C1 segment of cervical spinal cord (tissue), 14 donors: ENCODE results near the gene GRM8.
"Not testable (repeated sequence)": the region's sequence is repeated elsewhere in the genome, so short reads cannot be mapped to it uniquely, and the experiment has no call there.

Experiments
- DNase-seq, 14 donors: peaks; one replicate each; lab custom pipeline; 2025; lab: John Stamatoyannopoulos, UW

Gene GRM8

DNA sequence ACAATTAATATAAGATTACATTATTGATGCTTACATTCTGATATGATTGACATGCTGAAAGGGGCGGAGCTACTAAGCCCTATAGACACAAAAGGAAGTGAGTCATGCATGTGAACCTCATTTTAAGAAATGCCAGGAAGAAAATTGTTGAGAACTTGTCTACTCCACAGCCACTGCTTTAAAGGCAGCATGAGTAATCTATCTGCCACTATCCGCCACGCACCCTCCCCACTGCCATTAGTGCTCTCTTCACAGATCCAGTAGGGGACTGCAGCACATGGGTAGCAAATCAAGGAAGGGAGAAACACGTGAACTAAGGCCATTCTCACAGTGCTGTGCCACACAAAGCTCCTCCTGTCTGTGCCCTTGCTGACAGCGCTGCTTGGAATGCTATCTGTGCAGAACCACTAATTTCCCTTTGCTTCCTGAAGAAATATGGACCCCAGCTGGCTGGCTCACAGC is 524.8 kb downstream of the GRM8 start:
- DNase-seq = no peak

DNA sequence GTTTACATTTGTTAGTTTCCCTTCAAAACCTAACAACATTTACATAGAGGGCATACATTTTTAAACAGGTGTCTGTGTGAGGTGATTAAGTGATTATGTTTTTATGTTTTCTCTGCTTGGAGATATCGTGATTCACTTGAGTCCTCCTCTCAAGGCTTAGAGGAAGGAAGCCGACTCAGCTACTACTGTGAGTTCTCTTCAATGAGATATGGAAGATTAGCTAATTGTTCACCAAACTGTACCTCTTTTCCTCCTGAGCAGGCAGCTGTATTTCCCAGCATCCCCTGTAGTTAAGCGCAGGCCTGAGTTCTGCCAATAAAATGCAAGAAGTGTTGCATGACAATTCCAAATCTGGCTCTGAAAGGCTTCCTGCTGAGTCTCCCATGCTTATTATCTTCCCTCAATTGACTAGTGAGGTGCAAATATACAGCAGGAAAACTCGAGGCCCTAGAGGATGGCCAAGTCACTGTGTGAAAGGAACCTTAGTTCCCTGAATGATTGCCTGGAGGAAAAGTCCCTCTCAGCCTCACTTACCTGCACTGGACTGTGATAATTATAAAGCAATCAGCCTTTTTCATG is 528.7 kb downstream of the GRM8 start:
- no peak for DNase-seq

DNA sequence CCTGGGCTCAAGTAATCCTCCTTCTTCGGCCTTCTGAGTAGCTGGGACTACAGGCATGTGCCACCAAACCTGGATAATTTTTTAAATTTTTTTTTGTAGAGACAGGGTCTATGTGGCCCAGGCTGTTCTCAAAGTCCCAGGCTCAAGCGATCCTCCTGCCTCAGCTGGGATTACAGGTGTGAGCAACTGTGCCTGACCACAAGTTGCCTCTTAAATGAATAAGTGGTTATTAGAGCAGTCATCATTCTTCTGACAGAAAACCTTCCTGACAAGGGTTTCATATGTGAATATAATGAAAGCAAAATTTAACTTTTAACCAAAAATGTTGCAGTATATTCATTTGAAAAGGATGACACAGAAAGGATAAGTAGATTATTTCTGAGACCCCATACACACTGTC is 532.5 kb downstream of the GRM8 start:
- no peak for DNase-seq

DNA sequence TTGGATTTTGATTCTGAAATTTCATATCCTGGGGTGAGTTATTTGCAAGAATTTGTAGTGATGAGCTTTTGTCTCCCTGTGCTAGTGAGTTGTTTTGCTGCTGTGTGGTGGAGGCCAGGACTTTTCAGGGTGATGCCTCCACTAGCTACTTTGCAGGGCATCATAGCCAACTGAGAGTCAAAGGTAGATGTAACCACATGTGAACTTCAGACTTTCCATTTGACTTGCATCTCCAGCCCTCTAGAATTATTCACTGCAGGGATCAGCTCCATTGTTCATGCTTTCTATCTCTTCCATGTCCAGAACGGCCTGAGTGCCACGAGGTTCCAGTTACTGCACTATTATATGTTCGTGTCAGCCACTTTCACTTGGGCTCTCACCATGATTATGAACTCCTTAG is 534.3 kb downstream of the GRM8 start:
- DNase-seq = no peak

DNA sequence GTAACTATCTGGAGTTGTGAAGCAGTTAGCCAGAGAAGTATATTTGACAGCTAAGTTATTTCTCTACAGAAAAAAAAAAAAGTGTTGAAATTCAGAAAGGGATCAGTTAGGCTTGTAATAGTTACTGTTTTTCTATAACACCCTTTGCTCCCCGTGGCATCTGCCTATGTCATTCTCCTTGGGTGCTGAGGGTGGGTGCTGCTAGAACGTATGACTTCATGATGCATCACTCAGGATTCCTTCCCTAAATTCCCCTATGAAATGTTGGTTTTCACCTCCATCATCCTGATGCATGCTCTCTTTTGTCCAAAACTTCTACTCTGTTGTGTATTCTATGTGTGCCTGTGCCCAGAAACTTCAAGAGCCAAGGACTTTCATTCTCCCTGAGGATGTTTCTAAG is 536.4 kb downstream of the GRM8 start:
- DNase-seq = no peak

DNA sequence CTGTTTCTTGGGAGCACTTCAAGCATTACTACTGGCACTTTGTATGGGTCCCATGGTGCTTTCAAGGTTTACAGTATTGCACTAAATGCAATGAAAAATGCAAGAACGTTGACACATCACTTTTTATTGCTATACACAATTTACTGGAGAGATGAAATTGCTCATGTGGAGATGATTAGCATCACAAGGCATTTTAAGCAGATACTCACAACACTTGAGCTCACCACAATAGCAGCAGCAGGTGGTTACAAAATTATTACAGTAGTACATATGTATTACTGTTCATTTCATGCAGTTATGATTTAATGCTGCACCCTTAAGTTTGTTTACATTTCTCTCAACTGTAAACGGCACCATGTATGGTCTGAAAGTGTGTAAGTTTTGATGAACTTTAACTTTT is 537.7 kb downstream of the GRM8 start:
- no peak for DNase-seq

DNA sequence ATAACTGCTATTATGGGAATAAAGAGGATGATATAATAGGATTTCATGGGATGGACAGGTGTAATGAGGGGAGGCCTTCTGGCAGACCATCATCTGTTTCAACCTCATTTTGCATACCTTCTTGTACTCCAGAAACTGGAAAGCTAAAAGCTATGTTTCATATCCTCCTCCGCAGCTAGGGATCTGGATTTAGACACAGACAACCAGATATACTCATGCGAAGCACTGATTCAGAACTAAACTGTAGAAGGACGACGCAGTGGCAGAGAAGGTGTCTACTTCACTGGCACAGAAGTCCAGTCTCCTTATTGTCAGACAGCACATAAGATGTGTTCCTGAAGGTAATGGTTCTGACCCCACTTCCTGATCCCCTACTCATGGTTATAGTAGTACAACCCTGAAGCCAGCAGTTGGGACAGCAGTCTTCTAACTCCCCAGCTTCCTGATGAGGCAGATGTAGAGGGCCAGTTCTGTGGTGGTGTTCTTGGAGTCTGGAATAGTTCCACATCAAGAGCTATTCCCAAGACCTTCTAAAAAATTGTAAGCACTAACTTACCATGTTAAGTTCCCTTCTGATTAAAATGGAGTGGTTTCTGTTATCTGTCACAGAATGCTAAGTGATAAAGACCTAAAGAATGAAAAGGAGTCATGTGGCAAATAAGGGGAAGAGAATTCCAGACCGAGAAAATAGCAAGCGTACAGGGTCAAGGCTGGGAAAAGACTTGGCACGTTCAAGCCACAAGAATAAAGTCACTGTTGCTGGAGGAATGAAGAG is 550.3 kb downstream of the GRM8 start:
- no peak for DNase-seq

DNA sequence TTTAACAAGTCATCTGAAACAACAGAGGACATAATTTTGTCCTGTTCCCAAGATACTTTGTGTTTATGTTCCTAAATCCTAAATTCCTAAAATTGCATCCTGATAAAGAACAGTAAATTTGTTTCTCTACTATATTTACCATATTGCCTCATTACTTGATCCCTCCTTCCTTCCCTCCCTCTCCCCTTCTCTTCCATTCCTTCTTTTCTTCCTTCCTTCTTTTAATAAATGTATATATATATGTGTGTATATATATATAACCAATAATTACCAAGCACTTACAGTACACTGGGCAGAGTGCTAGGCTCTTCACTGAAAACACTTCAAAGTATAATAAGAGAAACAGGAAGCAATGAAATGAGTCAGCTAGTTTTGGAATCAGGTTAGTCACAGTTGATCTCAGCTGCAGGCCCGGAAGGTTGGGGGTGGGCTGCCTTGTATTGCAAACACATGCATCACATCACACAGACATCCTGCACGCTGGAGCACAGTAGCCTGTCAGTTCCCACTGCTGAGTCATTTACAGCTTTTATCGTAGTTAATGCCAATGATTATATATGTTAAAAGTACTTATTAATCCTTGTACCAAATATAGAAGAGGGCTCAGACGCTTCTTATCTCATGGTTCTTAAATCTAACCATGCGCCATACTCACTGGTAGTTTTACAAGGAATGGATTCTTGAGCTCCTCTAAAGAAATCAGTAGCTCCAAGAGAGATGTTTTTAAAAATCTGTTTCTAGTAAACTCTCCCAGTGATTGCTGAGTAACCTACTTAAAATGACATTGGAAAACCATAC is 551.7 kb downstream of the GRM8 start:
- no peak for DNase-seq

DNA sequence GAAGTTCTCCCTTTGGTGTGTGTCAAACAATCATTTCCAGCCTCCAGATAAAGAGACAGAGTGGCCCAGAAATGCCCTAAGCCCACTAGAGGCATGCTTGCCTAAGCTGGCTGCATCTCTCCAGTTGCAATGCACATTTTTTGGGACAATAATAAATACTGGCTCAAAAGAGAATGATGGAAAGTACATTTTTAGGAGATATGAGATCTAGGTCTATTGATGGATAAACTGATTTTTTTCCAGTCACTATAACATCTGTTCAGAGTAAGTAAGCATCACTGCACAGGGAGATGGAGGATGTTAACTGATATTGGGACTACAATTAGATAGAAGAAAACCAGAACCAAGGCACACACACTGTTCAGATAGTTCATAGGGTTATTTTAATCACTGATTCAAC is 553.0 kb downstream of the GRM8 start:
- DNase-seq = no peak

DNA sequence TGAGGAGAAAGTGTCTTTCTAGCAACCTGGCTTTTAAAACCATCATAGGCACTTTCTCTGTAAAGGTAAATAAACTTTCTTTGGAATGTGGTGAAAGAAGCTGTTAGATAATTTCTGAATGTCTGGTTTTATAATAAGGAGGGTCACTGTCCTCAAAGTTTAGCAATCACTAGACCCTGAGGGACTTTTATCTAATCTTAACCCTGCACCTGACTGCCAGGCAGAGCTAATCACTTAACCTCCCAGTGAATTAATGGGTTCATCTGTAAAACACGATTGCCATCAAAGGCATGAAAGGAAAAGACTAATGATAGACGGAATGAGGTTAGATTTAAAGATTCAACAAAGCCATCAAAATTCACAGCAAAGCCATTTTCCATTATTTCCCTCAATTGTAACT is 553.8 kb downstream of the GRM8 start:
- no peak for DNase-seq

DNA sequence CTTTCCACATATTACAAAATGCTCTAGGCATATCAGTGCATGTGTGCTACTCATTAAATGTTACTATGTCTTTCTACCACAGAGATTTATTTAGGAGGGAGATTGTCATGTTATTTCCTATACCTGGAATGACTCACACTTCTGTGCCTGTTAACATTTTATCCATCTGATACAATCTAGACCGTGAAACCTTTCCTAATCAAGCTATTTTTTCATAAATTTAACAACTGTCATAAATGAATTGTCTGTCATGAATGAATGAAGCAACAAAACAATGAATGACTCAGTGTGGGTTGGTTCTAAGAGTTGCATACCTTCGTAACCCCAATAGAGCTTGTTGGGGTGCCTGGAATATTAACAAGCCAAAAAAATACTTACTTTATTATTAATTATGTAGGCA is 554.3 kb downstream of the GRM8 start:
- no peak for DNase-seq

DNA sequence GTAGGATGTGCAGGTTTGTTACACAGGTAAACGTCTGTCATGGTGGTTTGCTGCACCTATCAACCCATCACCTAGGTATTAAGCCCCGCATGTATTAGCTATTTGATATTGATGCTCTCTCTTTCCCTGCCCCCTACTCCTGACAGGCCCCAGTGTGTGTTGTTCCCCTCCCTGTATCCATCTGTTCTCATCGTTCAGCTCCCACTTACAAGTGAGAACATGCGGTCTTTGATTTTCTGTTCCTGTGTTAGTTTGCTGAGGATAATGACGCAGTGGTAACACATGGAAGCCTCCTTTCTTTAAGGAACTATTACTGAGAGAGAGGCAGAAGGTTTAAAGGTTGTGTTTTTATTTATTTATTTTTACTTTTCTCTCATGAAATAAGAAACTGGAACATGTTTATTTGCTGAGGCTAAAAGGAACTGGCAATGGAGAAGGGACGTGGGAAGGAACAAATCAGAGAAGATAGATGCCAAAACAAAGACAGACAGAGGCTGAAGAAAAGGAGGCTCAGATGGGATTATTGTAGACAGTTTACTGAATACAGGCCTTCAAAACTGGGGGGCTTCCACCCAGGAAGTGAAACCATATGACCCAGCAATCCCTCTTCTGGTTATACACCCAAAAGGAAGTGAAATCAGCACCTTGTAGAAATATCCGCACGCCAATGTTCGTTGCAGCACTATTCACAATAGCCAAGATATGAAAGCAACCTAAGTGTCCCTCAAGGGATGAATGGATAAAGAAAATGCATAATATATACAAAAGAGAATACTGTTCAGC is 556.3 kb downstream of the GRM8 start:
- DNase-seq = no peak

DNA sequence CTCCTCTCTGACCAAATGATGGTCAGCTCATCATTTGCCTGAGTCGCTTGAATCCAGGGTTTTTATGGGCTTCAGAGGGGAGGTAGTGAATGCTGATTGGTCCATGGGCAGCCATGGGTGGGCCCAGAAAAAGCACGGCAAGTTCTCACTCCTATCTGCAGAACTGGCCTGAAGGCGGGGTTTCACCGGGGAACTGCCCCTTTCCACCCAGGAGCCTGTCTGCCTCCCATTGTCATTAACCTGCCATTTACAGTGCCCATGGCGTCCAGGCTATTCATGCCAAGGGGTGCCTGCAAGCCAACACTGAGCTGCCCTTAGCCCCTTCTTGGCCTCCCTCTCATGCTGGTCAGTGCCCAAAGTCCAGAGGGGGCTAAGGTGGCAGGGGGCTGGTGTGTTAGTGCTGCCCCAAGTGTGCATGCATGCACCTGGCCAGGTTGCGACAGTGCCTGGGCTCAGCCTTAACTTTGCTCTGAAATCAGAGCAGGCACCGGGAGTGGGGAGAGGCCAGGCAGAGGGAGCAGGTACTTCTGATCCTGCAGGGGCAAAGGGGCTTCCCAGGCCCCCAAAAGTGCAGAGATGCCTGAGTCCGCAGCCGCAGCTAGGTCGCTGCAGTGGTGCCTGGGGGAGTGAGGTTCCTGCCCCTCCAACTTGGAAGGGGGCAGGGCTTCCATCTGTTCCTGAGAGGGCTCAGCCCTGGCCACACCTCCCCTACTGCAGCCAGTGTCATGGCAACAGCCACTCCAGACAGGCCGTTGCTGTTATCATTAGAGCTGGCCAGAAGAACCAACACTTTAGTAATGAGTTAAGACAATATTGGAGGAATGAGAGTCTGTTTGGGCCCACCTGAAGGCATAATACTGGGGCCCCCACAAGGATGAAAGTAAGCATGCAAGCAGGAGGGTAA is 561.6 kb downstream of the GRM8 start:
- DNase-seq = no peak

DNA sequence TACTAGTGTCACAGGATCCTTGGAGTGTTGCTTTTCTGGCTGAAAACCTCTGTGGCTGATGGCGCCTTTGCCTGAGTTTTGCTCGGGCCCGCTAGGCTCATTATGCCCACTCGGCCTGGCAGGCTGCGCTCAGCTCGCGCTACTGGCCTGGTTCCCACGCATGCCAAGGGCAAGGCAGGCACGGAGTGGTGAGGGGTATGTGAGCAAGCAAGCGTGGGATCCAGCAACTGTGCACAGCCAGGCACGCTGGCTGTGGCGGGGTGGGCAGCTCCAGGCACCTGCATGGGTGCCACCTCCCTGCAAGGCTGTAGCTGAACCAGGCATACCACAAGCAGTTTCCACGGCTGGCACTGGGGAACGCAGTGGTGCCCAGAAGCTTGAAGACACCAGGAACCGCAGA is 562.6 kb downstream of the GRM8 start:
- DNase-seq = no peak

DNA sequence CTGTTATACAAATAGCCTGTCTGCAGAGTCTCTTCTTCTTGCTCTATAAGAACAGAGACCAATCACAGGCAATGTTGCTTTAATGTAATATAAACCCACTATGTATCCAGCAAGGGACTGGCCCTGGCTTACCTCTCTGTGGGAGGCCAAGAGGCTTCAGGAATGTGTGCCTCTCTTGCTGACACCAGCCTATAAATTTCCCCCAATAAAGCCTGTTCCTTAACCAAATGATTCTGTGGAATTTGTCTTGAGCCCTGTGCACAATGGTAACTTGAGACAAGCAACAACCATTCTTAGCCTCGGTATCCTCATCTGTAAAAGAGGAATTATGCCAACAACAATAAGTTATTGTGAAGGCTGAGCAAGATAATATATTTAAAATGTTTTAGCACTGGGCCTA is 563.7 kb downstream of the GRM8 start:
- DNase-seq = no peak

DNA sequence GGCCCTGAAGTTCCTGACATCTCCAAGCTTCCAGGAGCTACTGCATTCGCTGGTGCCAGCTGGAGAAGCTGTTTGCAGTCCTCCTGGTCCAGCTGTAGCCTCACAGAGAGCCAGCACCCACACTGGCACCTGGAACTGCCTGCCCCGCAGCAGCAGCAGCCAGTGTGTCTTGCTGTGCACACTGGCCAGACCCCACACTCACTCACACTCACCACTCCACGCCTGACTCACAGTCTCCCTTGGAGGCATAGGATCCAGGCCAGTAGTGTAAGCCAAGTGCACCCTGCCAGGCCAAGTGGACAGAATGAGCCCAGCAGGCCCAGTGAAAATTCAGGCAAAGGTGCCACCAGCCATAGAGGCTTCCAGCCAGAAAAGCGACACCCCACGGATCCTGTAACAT is 566.3 kb downstream of the GRM8 start:
- DNase-seq = no peak

DNA sequence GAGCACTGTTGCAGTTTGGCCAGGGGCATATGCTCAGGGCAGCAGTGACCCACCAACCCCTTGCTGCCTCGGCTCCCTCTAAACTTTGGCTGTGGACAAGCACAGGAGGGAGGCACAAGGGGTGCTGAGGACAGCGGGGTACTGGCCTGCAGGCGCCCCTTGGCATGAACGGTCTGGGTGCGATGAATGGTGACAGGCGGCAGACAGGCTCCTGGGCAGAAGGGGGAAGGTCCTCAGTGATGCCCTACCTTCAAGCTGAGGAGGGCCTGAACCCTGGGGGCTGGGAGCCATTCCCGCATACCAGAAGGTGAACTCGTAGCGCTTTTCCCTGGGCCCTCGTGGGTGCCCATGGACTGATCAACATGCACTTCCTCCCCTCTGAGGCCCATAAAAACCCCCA is 567.1 kb downstream of the GRM8 start:
- no peak for DNase-seq

DNA sequence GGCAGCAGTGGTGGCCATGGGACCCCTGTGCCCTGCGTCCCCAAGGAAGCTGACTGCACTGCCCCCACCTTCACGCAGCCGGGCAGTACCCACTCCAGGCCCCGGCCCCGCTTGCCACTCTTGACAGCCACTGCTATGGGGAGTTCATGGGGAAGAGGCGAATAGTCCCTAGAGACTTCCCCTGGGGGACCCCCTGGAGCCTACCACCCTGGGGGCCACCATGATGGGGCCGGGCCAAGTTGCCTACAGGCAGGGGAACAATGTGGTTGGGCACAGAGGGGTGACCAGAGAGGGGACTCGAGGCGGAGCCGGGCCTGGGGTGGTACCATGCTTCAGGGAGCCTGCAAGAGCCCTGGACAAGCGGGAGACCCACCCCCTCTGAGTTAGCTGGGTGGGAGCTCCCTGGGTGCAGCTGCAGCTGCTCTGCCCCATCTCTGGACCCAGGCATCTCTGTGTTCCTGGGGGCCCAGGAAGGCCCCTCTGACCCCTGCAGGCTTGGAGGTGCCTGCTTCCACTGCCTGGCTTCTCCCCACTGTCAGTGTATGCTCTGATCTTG is 567.6 kb downstream of the GRM8 start:
- DNase-seq = no peak

DNA sequence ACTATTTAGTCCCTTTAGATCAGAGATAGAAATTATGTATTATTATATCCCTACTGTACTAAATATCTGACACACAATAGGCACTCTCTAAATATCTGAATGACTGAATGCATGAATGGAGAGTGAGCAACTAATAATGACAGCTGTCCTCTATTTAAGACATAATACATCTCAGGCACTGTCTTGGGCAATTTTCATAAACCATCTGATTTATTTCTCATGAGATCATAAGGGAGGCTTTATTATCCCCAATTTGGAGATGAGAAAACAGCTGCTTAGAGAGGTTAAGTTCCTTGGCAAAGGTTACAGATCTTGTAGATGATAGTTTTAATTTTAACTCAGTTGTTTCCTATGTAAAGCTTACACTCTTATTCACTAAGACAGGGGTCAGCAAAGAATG is 570.6 kb downstream of the GRM8 start:
- DNase-seq = no peak

DNA sequence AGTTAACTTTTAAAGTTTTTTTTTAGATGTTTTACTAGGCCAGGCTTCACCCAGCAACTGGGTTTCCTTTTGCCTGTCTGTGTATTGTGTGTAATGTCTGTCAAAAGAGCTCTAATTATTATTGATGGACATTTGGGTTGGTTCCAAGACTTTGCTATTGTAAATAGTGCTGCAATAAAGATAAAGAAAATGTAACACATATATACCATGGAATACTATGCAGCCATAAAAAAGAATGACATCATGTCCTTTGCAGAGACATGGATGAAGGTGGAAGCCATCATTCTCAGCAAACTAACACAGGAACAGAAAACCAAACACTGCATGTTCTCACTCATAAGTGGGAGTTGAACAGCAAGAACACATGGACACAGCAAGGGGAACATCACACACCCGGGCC is 584.0 kb downstream of the GRM8 start:
- DNase-seq = not testable (repeated sequence)

DNA sequence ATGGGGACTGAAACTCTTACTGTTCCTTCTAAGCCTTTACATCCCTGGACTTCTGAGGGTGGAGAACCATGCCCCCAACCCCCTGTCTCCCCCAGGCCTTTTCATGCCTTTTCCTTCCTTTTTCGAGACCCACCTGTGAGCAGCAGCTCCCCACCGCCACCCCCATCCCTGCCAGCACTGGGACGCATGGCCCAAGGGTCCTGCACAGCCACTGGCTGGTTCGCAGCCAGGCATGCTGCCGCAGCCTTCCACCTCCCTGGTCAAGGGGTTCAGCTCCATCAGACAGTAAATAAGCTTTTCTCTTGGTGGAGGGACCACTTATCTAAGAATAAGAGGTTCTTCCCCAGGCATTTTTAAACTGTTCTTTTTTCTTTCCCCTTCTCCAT is 584.4 kb downstream of the GRM8 start:
- DNase-seq = no peak
